SK-N-SH (cell line): ENCODE results near the gene HHAT. TPM values are rescaled to one million over a fixed set of nuclear protein-coding genes. Genes with fewer than 3 reads are reported as not detected.

Experiments
- CTCF ChIA-PET: fragments of 300-600, 350-600 bp; formaldehyde crosslinking; extraction: SDS; loops from one replicate; lab custom pipeline; 2021; lab: Yijun Ruan, JAX
- POLR2A ChIA-PET: fragments of 350-600 bp; sonication (Branson Sonifier 250); formaldehyde crosslinking; extraction: SDS; loops from one replicate; lab custom pipeline; 2020; ENCODE audit warnings: antibody characterized with exemption, inconsistent platforms; lab: Yijun Ruan, JAX
- DNase-seq: peaks from one replicate; pipeline ENCODE4 v3.0.0; 2012
- H2AFZ ChIP-seq: fragments of 200-600 bp; sonication (generic); 2 replicates; pipeline ENCODE4 v1.8.1; 2016; ENCODE audit warnings: antibody characterized with exemption, mild to moderate bottlenecking, low read depth
- H3F3A ChIP-seq: fragments of 200-600 bp; sonication (generic); replicated peaks from 2 replicates; pipeline ENCODE3; 2016; ENCODE audit warnings: antibody characterized with exemption, mild to moderate bottlenecking; ENCODE audit not compliant: insufficient read depth
- H3K27ac ChIP-seq, 2 experiments: fragments of 200-500 bp in 1 of 2; fragments of 200-600 bp in 1 of 2; sonication (Bioruptor generic) in 1 of 2; sonication (generic), shearing (Covaris generic) in 1 of 2; 2 replicates each; pipeline versions ENCODE4 v1.5.1 to v1.6.1; 2014 to 2016; ENCODE audit warnings: low read depth in 2 of 2, inconsistent platforms in 1 of 2, low read length in 1 of 2, mild to moderate bottlenecking in 1 of 2, mixed read lengths in 1 of 2
- H3K27me3 ChIP-seq: fragments of 200-600 bp; sonication (generic), shearing (Covaris generic); 2 replicates; pipeline ENCODE4 v1.6.1; 2016; ENCODE audit warnings: mixed run types; ENCODE audit not compliant: insufficient read depth
- H3K36me3 ChIP-seq, 2 experiments: fragments of 200-500 bp in 1 of 2; fragments of 200-600 bp in 1 of 2; sonication (Bioruptor generic) in 1 of 2; sonication (generic) in 1 of 2; replicated peaks in 1 of 2; 2 replicates each; pipeline versions ENCODE3 to v1.5.1; 2014 to 2016; ENCODE audit warnings: low read length in 1 of 2, mild to moderate bottlenecking in 1 of 2; ENCODE audit not compliant: insufficient read depth in 2 of 2, control insufficient read depth in 1 of 2
- H3K4me1 ChIP-seq, 2 experiments: fragments of 200-500 bp in 1 of 2; fragments of 200-600 bp in 1 of 2; sonication (Bioruptor generic) in 1 of 2; sonication (generic), shearing (Covaris generic) in 1 of 2; 2 replicates each; pipeline versions ENCODE4 v1.5.1 to v1.6.1; 2014 to 2016; ENCODE audit warnings: low read depth in 1 of 2, low read length in 1 of 2, mixed run types in 1 of 2; ENCODE audit not compliant: insufficient read depth in 2 of 2, control insufficient read depth in 1 of 2
- H3K4me2 ChIP-seq: fragments of 200-600 bp; sonication (generic), shearing (Covaris generic); 2 replicates; pipeline ENCODE4 v1.6.1; 2017; ENCODE audit warnings: mixed run types
- H3K4me3 ChIP-seq, 2 experiments: fragments of 200-500 bp in 1 of 2; fragments of 200-600 bp in 1 of 2; sonication (Bioruptor generic) in 1 of 2; sonication (generic), shearing (Covaris generic) in 1 of 2; 2 replicates each; pipeline versions ENCODE4 v1.5.1 to v1.8.1; 2014 to 2016; ENCODE audit warnings: low read depth in 2 of 2, inconsistent platforms in 1 of 2, low read length in 1 of 2, mild to moderate bottlenecking in 1 of 2, mixed read lengths in 1 of 2, moderate library complexity in 1 of 2
- H3K79me2 ChIP-seq: fragments of 200-600 bp; sonication (generic); 2 replicates; pipeline ENCODE4 v1.8.1; 2017; ENCODE audit warnings: mild to moderate bottlenecking; ENCODE audit not compliant: insufficient read depth
- H3K9ac ChIP-seq: fragments of 200-600 bp; sonication (generic); 2 replicates; pipeline ENCODE4 v1.6.1; 2017; ENCODE audit warnings: mixed run types
- H3K9me2 ChIP-seq: fragments of 200-600 bp; sonication (generic); 2 replicates; pipeline ENCODE4 v1.6.1; 2017; ENCODE audit warnings: mixed run types
- H3K9me3 ChIP-seq: fragments of 200-600 bp; sonication (generic); 2 replicates; pipeline ENCODE4 v1.6.1; 2017; ENCODE audit warnings: mixed run types, mild to moderate bottlenecking, moderate library complexity
- H4K20me1 ChIP-seq: fragments of 200-600 bp; sonication (generic); 2 replicates; pipeline ENCODE4 v1.6.1; 2017; ENCODE audit warnings: mild to moderate bottlenecking, mixed run types; ENCODE audit not compliant: insufficient read depth
- CHD2 ChIP-seq: fragments of 150-350 bp; IDR thresholded peaks from 2 replicates; pipeline ENCODE4 v1.6.1; 2018; ENCODE audit warnings: low read length; ENCODE audit not compliant: partially characterized antibody
- EZH2phosphoT487 ChIP-seq: fragments of 200-600 bp; sonication (generic); IDR thresholded peaks from 2 replicates; pipeline ENCODE4 v1.6.1; 2017; ENCODE audit warnings: low read depth, mixed run types, mild to moderate bottlenecking, antibody characterized with exemption, moderate library complexity, borderline replicate concordance
- FOXJ3 ChIP-seq: sonication (generic); formaldehyde crosslinking; IDR thresholded peaks from 2 replicates; pipeline ENCODE4 v1.5.1; 2020; ENCODE audit warnings: mild to moderate bottlenecking, missing genetic modification reagents
- GABPA ChIP-seq: IDR thresholded peaks from 2 replicates; pipeline ENCODE4 v1.4.0; 2012; ENCODE audit warnings: low read depth, mild to moderate bottlenecking
- IRF3 ChIP-seq: fragments of 150-350 bp; IDR thresholded peaks from 2 replicates; pipeline ENCODE4 v1.6.1; 2016; ENCODE audit warnings: mild to moderate bottlenecking, low read depth, low read length
- MEF2A ChIP-seq: IDR thresholded peaks from 2 replicates; pipeline ENCODE4 v1.4.0; 2012; ENCODE audit warnings: low read depth, borderline replicate concordance
- NRF1 ChIP-seq: IDR thresholded peaks from 2 replicates; pipeline ENCODE4 v1.6.1; 2012; ENCODE audit warnings: low read depth, mild to moderate bottlenecking, low read length
- RAD21 ChIP-seq: IDR thresholded peaks from 2 replicates; pipeline ENCODE4 v1.6.1; 2012; ENCODE audit warnings: mild to moderate bottlenecking, low read length
- RFX5 ChIP-seq: IDR thresholded peaks from 2 replicates; pipeline ENCODE4 v1.6.1; 2012; ENCODE audit warnings: mild to moderate bottlenecking, improper control_type of control experiment, low read length
- SMC3 ChIP-seq: IDR thresholded peaks from 2 replicates; pipeline ENCODE4 v1.6.1; 2012; ENCODE audit warnings: low read depth, low read length, improper control_type of control experiment
- USF2 ChIP-seq: fragments of 150-350 bp; IDR thresholded peaks from 2 replicates; pipeline ENCODE4 v1.6.1; 2017; ENCODE audit warnings: antibody characterized with exemption, low read length, low read depth, borderline replicate concordance
- WGBS: methylation state at CpG from one replicate; pipeline ENCODE4 v1.1.6; 2017; ENCODE audit warnings: low lambda C conversion rate; 5-methylcytosine and 5-hydroxymethylcytosine counted together
- polyA plus RNA-seq, 3 experiments: library from polyadenylated mRNA; depleted of rRNA; stranded (reverse); fragments of >200 nt; gene quantifications; 2 replicates each; pipeline ENCODE4 v1.2.3, GENCODE V29; 2012
- TF ChIP-seq, protein P1 (sequence below): fragments of 200-600 bp; sonication (generic); IDR thresholded peaks from 2 replicates; pipeline ENCODE4 v1.6.1; 2017; ENCODE audit warnings: antibody characterized with exemption, mild to moderate bottlenecking, moderate library complexity

Gene HHAT
- polyA plus RNA-seq, 1 of the 3 experiments (the other 2 are of a cell fraction): 8.1 TPM

- TF ChIP-seq USF2 (no peak), IRF3 (no peak), SMC3 (no peak), NRF1 (no peak), MEF2A (no peak), CHD2 (no peak)
Observed at GRCh38 chr1:210478820-210479219, 150.1 kb downstream of the HHAT start (continued).

DNA sequence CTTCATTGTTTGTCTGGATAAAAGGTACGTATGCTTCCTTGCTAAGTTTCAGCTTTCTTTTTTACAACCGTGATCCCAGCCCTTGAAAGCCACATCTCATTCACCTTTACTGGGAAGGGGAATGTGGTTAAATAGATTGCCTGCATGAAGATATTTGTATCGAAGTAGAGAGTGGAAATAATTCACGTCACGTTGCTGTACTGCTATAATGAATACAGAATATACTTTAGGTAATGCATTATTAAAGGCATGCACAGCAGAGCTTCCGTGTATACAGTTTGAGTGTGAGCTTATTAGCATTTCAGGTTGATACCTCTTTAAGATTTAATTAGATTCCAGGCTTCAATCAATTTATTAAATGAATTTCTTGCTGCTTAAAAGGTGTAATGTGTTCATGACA is 153.8 kb downstream of the HHAT start:
- no peaks in the 10 kb centered on the region for H3K9me3 ChIP-seq
- no peak overlapping the region for H3K4me3 ChIP-seq
- no peaks in the 10 kb centered on the region for H3K79me2 ChIP-seq
- no peaks in the 10 kb centered on the region for H3K36me3 ChIP-seq
- no peaks in the 10 kb centered on the region for H3K27me3 ChIP-seq
- H3K27ac ChIP-seq: no peak overlapping the region
- CTCF ChIA-PET: interaction anchor here (2.1 to 2.4 kb wide), 2 partner anchors 10 to 652 kb away, joined by 6 read pairs; partner anchors contain the start of gene KCNH1
- H3F3A ChIP-seq: no peaks in the 10 kb centered on the region
- H4K20me1 ChIP-seq: no peaks in the 10 kb centered on the region
- H3K4me1 ChIP-seq: peaks cover 0 to 3% of the 10 kb centered on the region in 2 experiments; a peak in 2 of 4 replicates
- no peak for DNase-seq
- POLR2A ChIA-PET: no interaction called here
- TF ChIP-seq, protein P1, sequence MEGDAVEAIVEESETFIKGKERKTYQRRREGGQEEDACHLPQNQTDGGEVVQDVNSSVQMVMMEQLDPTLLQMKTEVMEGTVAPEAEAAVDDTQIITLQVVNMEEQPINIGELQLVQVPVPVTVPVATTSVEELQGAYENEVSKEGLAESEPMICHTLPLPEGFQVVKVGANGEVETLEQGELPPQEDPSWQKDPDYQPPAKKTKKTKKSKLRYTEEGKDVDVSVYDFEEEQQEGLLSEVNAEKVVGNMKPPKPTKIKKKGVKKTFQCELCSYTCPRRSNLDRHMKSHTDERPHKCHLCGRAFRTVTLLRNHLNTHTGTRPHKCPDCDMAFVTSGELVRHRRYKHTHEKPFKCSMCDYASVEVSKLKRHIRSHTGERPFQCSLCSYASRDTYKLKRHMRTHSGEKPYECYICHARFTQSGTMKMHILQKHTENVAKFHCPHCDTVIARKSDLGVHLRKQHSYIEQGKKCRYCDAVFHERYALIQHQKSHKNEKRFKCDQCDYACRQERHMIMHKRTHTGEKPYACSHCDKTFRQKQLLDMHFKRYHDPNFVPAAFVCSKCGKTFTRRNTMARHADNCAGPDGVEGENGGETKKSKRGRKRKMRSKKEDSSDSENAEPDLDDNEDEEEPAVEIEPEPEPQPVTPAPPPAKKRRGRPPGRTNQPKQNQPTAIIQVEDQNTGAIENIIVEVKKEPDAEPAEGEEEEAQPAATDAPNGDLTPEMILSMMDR: no peak
- TF ChIP-seq RAD21: no peak
- TF ChIP-seq GABPA: no peak
- TF ChIP-seq FOXJ3: no peak
- TF ChIP-seq SMC3: no peak
- TF ChIP-seq RFX5: no peak
- TF ChIP-seq EZH2phosphoT487: no peak
- TF ChIP-seq, all 33 proteins: peak for 0
- no peak overlapping the region for H3K4me2 ChIP-seq
- H3K9me2 ChIP-seq: no peaks in the 10 kb centered on the region
- H2AFZ ChIP-seq: no peak overlapping the region
- no peak overlapping the region for H3K9ac ChIP-seq
- WGBS: 79% methylated on average over 6 of the region's 6 CpGs
